Measurements from ENCODE around the gene KLK11.

Gene KLK11, protein sequence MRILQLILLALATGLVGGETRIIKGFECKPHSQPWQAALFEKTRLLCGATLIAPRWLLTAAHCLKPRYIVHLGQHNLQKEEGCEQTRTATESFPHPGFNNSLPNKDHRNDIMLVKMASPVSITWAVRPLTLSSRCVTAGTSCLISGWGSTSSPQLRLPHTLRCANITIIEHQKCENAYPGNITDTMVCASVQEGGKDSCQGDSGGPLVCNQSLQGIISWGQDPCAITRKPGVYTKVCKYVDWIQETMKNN
- total RNA-seq = 0 to 0.06 (median 0) reads per million in 9 experiments

DNA sequence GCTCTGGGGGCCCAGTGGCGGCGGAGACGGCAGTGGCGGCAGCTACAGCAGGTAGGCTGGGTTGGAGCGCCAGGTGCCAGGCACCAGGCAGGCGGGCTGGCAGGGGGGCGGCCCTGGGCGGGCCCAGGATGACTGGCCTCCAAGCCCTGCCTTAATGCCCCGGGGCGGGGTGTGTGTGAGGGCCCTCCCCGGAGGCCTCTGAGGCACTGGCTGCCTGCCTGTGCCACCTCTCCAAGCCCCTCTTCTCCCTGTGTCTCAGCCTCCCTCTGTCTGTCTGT is at the start of gene KLK11:
Gene KLK11 (minus strand): TSS at position 63 of the 278 bp plus-strand sequence. CDS start 985 bp downstream, outside the sequence.
- H3K4me1 Mint-ChIP-seq (ENCODE audit: low read depth in 2 of 2) = no peaks in the 10 kb centered on the region
- no peak within 1 kb of the TSS for H3K27ac Mint-ChIP-seq
- ATAC-seq (replicated peaks) = no peak
- no peaks in the 10 kb centered on the region for H3K36me3 Mint-ChIP-seq (ENCODE audit: insufficient read depth)
- no peaks in the 10 kb centered on the region for H3K9me3 Mint-ChIP-seq
- H3K4me3 Mint-ChIP-seq = no peak within 1 kb of the TSS
- H3K27me3 Mint-ChIP-seq = peaks cover 62 to 77% of the 10 kb centered on the region in 2 donors
- DNase-seq = no peak

DNA sequence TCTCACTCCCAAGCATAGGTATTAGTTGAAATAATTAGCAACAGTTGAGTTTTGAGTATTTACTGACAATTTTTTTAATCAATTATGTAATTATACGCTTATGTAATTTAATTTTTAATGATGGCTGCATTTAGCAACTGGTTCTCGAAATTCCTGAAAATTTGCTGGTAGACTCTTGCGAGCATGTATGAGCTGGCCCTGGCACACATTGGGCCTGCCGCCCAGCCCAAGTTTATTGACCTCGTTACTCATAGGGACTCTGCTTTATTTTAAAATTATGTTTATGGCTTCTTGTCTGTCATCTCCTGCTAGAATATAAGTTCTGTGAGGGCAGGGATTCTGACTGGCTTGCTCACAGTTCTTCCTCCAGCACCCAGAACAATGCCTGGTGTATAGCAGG is 49.6 kb upstream of the KLK11 start:
- H3K27ac Mint-ChIP-seq = no peak overlapping the region
- H3K9me3 Mint-ChIP-seq = peaks cover 0 to 5% of the 10 kb centered on the region in 2 donors

DNA sequence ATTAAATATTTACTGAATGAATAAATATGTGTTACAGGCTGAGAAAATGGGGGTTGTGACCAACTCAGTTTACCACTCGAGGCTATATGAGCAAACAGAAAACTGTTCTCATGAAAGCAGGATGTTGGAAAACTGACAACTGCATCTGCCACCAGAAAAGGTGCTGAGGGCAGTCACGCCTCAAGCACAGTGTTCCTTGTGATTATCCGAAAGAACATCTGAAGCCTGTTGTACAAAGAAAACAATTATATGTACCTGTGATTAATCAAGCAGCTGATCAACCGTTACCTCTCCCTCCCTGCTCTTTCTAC is 44.6 kb upstream of the KLK11 start:
- H3K4me3 Mint-ChIP-seq = no peak overlapping the region
- no peaks in the 10 kb centered on the region for H3K4me1 Mint-ChIP-seq (ENCODE audit: low read depth in 2 of 2)
- ATAC-seq (replicated peaks) (no peak), DNase-seq (no peak)
- peaks cover 0 to 5% of the 10 kb centered on the region in 2 donors for H3K9me3 Mint-ChIP-seq
- H3K27me3 Mint-ChIP-seq = peaks cover 9 to 25% of the 10 kb centered on the region in 2 donors
- H3K27ac Mint-ChIP-seq = no peak overlapping the region
- no peaks in the 10 kb centered on the region for H3K36me3 Mint-ChIP-seq (ENCODE audit: insufficient read depth)

More for the DNA sequence above, 49.6 kb upstream of the KLK11 start:
- no peak for ATAC-seq (replicated peaks)
- DNase-seq = no peak
- H3K4me3 Mint-ChIP-seq = no peak overlapping the region
- no peaks in the 10 kb centered on the region for H3K4me1 Mint-ChIP-seq (ENCODE audit: low read depth in 2 of 2)
- no peaks in the 10 kb centered on the region for H3K36me3 Mint-ChIP-seq (ENCODE audit: insufficient read depth)
- H3K27me3 Mint-ChIP-seq = peaks cover 9 to 15% of the 10 kb centered on the region in 2 donors

DNA sequence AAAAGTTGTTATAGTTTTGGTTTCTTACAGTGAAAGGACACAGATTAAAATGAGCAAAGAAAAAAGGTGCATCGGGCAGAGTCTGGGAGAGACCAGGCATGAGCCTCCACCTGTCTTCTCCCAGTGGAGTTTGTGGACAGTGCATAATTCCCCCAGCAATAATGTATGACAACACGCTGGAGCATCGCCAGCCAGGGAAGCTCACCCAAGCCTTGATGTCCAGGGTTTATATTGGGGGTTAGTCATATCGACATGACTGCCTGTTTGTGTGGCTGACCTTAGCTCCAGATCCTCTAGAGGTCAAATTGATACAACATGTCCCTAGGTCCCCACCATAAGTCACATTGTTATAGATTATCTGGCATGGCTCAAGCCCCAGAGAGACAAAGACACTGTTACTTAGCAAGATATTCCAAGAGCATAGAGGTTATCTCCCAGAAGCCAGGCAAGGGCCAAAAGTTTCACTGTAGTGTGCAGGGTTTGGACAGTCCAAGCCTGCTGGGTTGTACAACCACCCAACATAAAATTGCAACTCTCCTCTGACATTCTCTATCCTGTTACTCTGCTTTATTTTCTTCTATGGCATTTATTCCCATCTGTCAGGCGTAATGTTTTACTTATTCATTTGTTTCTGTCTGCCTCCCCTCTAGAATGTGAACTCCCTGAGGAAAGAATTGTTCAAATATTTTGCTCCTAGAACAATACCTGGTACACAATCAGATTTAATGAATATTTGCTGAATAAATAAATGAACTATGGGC is 44.1 kb upstream of the KLK11 start:
- Mint-ChIP-seq H3K27me3 (peaks cover 9 to 29% of the 10 kb centered on the region in 2 donors), H3K4me3 (no peak overlapping the region), H3K4me1 (ENCODE audit: low read depth in 2 of 2) (no peaks in the 10 kb centered on the region), H3K9me3 (peaks cover 0 to 5% of the 10 kb centered on the region in 2 donors), H3K36me3 (ENCODE audit: insufficient read depth) (no peaks in the 10 kb centered on the region), H3K27ac (no peak overlapping the region)
- ATAC-seq (replicated peaks) = no peak
- no peak for DNase-seq

DNA sequence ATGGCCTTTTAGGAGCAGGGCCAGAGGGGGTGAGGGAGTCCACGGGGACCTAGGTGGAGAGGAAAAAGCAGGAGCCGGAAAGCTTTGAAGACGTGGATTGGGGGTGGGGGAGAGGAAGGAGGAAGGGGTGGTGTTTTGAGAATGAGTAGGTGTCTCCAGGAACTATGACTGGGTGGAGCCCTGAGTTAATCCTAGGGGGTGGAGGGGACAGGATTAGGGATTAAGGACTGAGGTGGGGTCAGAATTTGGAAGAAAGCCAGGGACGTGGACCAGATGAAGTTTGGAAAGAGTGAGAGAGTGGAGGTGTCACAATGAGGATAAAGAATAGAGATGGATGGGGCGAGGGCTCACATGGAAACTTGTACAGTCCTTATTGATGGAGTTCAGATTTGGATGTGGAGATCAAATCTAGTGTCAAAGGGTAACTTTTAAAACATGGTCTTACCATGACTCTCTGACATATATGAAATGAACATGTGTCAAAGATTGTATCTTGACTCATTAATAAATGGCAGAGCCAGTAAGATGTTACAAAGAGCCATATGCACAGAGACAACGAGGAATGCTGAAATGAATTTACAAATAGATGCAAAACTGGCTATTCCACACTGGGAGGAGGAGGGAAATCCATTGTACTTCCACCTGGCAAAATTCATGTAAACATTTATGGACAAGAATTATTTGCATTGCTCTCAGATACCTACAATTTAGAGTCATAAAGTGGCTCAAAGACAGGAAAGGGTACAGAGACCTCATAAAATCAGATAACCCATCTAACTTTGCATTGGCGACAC is 40.2 kb upstream of the KLK11 start:
- ATAC-seq (replicated peaks) (no peak), DNase-seq (no peak)
- H3K4me1 Mint-ChIP-seq (ENCODE audit: low read depth in 2 of 2) = peaks cover 0 to 2% of the 10 kb centered on the region in 2 donors
- H3K4me3 Mint-ChIP-seq = peak overlapping the region in 1 of 2 donors; percentile 38
- H3K27me3 Mint-ChIP-seq = peaks cover 15 to 38% of the 10 kb centered on the region in 2 donors
- no peaks in the 10 kb centered on the region for H3K36me3 Mint-ChIP-seq (ENCODE audit: insufficient read depth)
- H3K9me3 Mint-ChIP-seq = no peaks in the 10 kb centered on the region
- no peak overlapping the region for H3K27ac Mint-ChIP-seq

DNA sequence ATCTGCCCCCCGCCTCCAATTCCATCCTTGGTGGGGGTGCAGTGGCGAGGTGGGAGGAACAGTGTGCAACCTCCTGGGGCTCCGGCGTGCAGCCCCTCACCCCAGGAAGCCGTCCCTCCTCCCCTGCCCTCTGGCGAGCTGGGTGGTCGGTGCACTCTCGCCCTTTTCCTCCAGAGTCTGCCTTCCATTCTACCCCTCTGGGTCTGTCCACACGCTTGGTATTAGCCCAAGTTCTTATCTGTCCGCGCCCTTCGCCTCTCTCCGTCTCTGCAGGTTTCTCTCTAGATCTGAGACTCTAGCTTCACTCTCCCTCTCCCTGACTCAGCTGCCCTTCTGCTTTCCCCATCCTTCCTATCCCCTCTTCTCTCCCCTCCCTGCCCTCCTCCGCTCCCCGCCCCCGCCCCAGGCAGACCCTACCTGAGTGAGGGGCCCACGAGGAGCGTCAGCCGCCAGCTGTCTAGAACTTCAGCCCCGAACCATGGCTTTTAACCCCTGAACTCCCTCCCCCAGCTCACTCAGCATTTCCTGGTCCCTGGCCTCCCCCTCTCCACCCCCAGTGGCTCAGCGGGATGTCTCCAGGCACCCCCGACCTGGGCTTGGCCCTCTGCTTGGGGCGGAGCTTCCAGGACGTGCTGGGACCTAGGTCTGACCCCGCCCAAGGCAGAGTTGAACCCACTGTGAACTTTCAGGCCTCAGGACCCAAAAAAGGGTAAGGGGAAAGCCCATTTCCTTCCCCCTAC is 39.0 kb upstream of the KLK11 start:
- H3K4me3 Mint-ChIP-seq = peak overlapping the region; percentile 42 to 57
- no peak overlapping the region for H3K27ac Mint-ChIP-seq
- no peak for DNase-seq
- H3K9me3 Mint-ChIP-seq = no peaks in the 10 kb centered on the region
- H3K4me1 Mint-ChIP-seq (ENCODE audit: low read depth in 2 of 2) = peaks cover 0 to 2% of the 10 kb centered on the region in 2 donors
- H3K36me3 Mint-ChIP-seq (ENCODE audit: insufficient read depth) = no peaks in the 10 kb centered on the region
- H3K27me3 Mint-ChIP-seq = peaks cover 27 to 50% of the 10 kb centered on the region in 2 donors
- ATAC-seq (replicated peaks) = no peak

DNA sequence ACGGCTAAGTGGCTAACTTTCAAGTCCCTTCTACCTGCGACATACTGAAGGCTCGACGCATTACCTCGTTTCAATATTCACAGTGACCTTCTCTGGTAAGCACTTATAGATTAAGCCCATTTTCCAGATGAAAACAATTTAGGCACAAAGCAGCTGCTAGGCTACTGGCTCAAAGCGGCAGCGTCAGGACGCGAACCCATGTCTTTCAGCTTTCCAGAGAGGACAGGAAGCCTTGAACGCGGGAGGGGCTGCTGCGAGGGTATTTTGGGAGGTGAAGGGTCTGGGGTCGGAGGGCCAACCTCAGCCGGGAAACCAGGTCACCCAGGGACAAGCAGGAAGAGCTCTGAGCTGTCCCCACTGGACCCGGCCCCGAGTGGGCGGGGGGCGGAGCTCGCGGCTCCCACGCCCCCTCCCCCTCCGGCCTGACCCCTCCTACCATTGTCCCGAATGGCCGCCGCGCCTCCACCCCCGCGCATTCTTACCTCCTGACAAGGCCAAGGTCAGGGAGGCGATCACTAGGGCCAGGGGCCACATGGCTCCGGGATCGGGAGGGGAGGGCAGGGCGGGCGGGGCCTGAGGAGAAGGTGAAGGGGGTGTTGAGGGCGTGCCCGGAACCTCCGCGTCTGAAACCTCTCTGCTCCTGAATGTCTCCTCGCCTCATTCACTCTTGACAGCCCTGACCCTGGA is 38.3 kb upstream of the KLK11 start, which contains the start of gene KLK13:
Gene KLK13 (minus strand): TSS at position 559 of the 687 bp plus-strand sequence. CDS start 25 bp downstream, at position 534.
- ATAC-seq (replicated peaks) = no peak
- Mint-ChIP-seq H3K4me3 (peak within 1 kb of the TSS; percentile 42 to 57), H3K27me3 (peaks cover 32 to 55% of the 10 kb centered on the region in 2 donors), H3K27ac (no peak within 1 kb of the TSS), H3K36me3 (ENCODE audit: insufficient read depth) (no peaks in the 10 kb centered on the region), H3K4me1 (ENCODE audit: low read depth in 2 of 2) (peaks cover 0 to 2% of the 10 kb centered on the region in 2 donors), H3K9me3 (no peaks in the 10 kb centered on the region)
- DNase-seq = no peak

DNA sequence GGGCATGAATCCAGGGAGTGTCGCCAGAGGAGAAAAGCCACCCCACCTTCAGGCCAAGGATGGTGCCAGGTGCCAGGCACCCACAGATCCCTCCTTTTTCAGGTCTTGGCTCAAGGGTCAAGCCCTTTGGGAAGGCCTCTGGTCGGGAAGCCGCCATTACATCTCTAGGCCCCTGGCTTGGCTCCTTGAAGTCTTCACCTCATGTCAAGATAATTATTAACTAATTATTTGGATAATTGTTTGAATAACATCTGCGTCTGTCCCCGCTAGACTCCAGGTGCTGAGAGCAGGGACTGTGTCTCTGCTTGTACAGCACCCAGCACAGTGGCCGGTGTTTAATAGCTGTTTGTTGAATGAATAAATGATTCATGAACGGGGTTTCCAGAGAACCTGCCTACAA is 37.2 kb upstream of the KLK11 start:
- Mint-ChIP-seq H3K27ac (no peak overlapping the region), H3K4me1 (ENCODE audit: low read depth in 2 of 2) (peaks cover 0 to 2% of the 10 kb centered on the region in 2 donors), H3K9me3 (no peaks in the 10 kb centered on the region), H3K36me3 (ENCODE audit: insufficient read depth) (no peaks in the 10 kb centered on the region), H3K27me3 (peaks cover 32 to 59% of the 10 kb centered on the region in 2 donors), H3K4me3 (no peak overlapping the region)
- ATAC-seq (replicated peaks) (no peak), DNase-seq (no peak)

DNA sequence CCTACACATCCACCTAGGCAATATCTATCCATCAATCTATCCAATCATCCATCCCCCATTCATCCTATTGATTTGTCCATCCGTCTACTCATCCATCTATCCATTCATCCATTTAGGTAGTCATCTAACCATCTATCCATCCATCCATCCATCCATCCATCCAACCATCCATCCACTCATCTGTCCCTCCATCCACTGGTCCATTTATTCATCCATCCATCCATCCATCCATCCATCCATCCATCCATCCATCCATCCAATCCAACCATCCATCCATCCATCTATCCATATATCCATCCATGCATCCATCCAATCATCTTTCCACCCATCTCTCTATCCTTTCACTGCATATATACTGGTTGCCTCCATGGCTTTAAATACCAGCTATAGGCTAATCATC is 34.6 kb upstream of the KLK11 start:
- Mint-ChIP-seq H3K36me3 (ENCODE audit: insufficient read depth) (no peaks in the 10 kb centered on the region), H3K27me3 (peaks cover 40 to 57% of the 10 kb centered on the region in 2 donors), H3K27ac (no peak overlapping the region), H3K4me3 (no peak overlapping the region), H3K4me1 (ENCODE audit: low read depth in 2 of 2) (peaks cover 0 to 2% of the 10 kb centered on the region in 2 donors), H3K9me3 (no peaks in the 10 kb centered on the region)
- DNase-seq (no peak), ATAC-seq (replicated peaks) (no peak)

DNA sequence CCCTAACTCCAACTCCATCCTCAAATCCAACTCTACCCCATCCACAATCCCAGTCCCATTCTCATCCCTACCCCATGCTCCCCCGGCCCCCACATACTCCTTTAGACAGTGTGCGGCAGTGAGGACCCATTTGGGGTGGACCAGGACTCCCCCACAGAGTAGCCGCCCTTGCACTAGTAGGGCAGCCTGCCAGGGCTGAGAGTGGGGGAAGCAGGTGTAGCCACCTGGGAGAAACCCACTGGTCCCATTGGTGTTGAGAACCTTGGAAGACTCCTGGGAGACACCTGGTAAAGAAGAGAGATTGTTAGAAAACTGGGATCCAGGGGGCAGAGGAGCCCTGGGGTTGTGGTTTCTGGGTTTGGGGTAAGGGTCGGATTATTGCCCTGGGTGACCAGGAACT is 33.9 kb upstream of the KLK11 start:
- H3K4me3 Mint-ChIP-seq = no peak overlapping the region
- H3K36me3 Mint-ChIP-seq (ENCODE audit: insufficient read depth) = no peaks in the 10 kb centered on the region
- no peaks in the 10 kb centered on the region for H3K9me3 Mint-ChIP-seq
- no peak overlapping the region for H3K27ac Mint-ChIP-seq
- no peak for ATAC-seq (replicated peaks)
- no peak for DNase-seq
- peaks cover 47 to 58% of the 10 kb centered on the region in 2 donors for H3K27me3 Mint-ChIP-seq
- peaks cover 0 to 1% of the 10 kb centered on the region in 2 donors for H3K4me1 Mint-ChIP-seq (ENCODE audit: low read depth in 2 of 2)

DNA sequence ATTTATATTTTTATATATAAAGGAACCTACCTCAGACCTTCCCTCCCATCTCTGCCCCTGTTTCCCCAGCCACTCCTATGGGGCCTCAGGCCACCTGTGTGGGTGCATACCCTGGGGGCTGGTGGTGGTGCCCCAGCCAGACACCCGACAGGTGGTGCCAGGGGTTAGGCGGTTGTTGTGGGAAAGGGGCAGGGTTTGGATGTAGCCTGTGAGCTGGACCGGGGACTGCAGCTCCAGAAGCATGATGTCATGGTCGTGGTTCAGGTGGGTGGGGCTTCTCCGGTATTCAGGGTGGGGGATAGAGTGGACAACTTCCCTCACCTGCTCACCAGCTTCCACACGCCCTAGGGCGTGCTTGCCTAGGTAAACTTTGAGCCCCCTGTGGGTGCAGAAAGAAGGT is 33.3 kb upstream of the KLK11 start:
- DNase-seq (no peak), ATAC-seq (replicated peaks) (no peak)
- no peaks in the 10 kb centered on the region for H3K9me3 Mint-ChIP-seq
- H3K36me3 Mint-ChIP-seq (ENCODE audit: insufficient read depth) = no peaks in the 10 kb centered on the region
- peaks cover 51 to 61% of the 10 kb centered on the region in 2 donors for H3K27me3 Mint-ChIP-seq
- no peaks in the 10 kb centered on the region for H3K4me1 Mint-ChIP-seq (ENCODE audit: low read depth in 2 of 2)
- H3K27ac Mint-ChIP-seq = no peak overlapping the region
- H3K4me3 Mint-ChIP-seq = no peak overlapping the region

DNA sequence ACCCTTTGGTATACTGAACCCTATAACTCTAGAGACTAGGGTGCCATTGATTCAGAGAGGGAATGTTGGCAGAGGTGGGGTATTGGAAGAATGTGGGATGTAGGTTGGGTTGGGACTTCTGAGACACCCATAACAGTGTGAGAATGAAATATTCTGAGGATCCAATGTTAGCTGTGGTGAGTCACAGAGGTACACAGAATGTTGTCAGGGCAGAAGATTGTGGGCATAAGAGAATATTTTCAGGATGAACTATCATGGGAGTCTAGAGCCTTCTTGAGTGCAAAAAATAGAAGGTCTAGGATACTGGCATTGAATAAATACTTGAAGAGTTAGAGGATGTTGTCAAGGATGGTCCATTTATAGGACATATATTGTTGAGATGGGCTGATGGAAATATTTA is 29.4 kb upstream of the KLK11 start:
- Mint-ChIP-seq H3K27me3 (peaks cover 50 to 55% of the 10 kb centered on the region in 2 donors), H3K4me3 (no peak overlapping the region), H3K4me1 (ENCODE audit: low read depth in 2 of 2) (no peaks in the 10 kb centered on the region), H3K27ac (no peak overlapping the region), H3K36me3 (ENCODE audit: insufficient read depth) (peaks cover 5% of the 10 kb centered on the region), H3K9me3 (no peaks in the 10 kb centered on the region)
- no peak for DNase-seq
- no peak for ATAC-seq (replicated peaks)

DNA sequence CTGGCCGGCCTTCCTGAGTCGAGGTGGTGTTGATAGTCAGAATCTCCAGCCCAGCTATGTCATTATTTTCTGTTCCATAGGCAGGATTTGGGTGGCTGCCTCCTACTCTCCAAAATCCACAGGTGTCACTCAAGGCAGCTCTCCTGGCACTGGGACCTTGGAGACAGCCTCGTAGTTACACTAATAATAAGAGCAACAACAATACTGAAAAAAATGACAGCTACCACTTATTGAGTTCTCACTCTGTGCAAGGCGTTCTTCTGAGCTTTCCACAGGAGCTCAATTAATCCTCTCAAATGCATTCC is 20.6 kb upstream of the KLK11 start:
- Mint-ChIP-seq H3K4me1 (ENCODE audit: low read depth in 2 of 2) (no peaks in the 10 kb centered on the region), H3K4me3 (no peak overlapping the region), H3K27ac (no peak overlapping the region), H3K27me3 (peaks cover 20 to 26% of the 10 kb centered on the region in 2 donors), H3K36me3 (ENCODE audit: insufficient read depth) (no peaks in the 10 kb centered on the region), H3K9me3 (no peaks in the 10 kb centered on the region)
- no peak for DNase-seq
- no peak for ATAC-seq (replicated peaks)
